Measurements from ENCODE around the gene E2F4.
A peak's percentile ranks its signal among the peaks of the same experiment; 100 is the strongest.

The E2F4 gene

DNA sequence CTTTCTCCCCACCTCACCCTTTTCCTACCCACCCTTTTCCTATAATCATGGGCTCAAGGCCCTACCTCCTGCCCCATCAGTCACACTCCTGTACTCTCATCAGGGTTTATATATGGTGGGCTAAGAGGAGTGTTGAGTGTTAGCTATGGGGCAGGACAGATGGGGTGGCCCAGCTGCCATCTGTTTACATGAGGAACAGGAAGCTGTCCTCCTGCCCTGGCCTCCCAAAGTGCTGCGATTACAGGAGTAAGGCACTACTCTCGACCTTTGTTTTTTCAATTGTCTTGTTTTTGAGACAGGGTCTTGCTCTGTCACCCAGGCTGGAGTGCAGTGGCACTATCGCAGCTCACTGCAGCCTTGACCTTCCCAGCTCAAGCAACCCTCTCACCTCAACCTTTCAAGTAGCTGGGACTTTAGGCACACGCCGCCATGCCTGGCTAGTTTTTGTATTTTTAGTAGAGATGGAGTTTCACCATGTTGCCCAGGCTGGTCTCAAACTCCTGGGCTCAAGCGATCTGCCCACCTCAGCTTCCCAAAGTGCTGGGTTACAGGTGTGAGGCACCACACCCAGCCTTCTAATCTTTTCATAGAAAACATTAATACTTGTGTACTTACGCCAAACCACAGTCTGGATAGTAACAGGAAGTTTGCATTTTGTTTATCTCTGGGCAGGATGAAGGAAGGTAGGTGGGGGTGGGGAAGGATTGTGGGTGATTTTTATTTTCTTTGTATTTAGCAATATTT lies 33.9 kb upstream of the E2F4 start:
- DNase-seq, result no peak

DNA sequence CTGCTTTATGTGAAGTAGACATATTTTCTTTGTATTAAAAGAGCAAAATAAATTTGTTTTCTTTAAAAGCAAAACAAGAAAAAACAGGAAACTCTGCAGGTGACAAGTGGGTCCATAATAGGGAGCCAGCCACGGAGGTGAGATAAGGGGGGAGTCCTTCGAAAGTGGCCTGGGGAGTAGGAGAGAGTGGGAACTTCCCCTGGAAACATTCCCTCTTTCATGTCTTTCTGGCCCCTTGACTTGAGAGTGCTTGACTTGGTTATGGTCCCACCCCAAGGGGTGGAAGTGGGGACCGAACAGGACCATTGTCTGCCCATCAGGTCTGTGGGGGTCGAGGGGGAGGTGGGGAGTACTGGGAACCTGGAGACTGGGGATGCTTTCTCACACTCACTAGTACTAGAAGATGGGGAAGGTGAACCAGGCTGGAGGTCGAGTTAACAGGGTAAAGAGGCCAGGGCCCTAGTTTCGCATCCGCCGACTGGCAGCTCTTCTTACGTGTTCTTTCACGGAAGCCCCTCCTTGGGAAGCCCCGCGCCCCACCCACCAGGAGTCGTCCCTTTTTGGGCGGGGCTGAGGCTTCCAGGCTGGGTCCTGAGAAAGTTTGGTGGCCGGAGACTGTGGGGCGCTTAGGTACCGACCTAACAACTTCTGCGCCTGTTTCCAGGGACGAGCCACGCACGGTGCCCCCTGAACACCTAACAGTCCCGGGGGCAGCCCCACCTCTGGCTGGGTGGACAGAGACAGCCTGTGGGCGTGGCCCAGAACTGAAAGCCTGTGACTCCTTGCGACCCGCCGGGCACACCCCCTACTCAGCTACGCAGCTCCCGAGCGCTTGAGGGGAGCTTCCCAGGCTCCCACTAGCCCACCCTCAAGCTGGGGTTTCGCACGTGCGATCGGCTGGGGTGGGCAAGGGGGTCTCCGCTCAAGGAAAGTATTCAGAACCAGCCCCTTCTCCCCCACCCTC lies 33.0 kb upstream of the E2F4 start:
- no peak for DNase-seq

DNA sequence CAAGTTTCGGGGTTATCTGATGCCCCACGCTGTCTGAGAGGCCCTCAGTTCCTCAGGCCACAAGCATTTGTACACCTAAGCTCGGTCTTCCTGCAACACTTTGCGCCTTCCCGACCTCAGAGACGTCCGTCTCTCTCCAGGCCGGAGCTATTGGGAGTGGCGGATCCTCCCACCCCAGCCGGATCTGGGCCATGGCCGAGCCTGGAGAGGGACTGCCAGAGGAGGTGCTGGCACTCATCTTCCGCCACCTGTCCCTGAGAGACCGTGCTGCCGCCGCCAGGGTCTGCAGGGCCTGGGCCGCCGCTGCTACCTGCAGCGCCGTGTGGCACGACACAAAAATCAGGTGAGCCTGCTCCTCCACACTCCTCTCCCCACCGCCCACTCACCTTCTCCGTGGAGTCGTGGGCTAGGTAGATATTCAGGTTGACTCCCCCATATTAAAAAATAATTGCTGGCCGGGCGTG lies 30.3 kb upstream of the E2F4 start:
- DNase-seq, result no peak

DNA sequence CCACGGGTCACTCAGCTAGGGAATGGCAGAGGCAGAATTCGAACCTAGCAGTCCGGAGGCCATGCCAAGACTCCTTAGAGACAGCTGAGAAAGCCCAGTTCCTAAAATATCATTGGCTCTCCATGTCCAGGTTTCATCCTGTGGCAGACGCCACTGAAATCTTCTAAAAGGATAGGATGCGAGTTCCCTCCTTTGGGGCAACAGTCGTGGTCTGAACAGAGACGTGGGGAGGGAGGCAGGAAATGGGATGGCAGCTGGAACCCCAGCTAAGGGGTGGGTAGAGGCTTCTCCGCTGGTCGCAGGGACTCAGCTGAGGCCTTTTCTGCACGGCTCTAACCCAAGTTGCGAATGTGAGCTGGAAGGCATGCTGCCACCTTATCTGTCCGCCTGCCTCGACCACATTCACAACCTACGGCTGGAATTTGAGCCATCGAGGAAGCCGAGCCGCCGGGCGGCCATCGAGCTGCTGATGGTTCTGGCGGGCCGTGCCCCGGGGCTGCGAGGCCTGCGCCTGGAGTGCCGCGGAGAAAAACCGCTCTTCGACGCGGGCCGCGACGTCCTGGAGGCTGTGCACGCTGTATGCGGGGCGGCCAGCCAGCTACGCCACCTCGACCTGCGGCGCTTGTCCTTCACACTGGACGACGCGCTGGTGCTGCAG lies 29.3 kb upstream of the E2F4 start:
- DNase-seq, result no peak

DNA sequence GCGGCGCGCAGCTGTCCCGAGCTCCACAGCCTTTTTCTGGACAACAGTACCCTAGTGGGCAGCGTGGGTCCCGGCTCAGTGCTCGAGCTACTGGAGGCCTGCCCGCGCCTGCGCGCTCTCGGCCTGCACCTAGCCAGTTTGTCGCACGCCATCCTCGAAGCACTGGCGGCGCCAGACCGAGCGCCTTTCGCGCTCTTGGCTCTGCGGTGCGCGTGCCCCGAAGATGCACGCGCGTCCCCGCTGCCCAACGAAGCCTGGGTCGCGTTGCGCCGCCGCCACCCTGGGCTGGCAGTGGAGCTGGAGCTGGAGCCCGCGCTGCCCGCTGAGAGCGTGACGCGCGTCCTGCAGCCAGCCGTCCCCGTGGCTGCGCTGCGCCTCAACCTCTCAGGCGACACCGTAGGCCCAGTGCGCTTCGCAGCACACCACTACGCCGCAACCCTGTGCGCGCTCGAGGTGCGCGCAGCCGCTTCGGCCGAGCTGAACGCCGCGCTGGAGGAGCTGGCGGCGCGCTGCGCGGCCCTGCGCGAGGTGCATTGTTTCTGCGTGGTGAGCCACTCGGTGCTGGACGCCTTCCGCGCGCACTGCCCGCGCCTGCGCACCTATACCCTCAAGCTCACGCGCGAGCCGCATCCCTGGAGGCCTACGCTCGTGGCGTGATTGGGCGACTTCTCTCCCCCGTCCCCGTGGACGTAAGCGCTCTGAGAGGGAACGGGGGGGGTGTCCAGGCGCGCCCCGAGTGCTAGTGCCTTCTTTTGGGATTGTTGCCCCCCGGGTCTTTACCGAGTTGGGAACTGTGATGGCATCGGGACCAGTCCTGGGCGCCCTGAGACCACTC lies 28.6 kb upstream of the E2F4 start:
- DNase-seq, result no peak

DNA sequence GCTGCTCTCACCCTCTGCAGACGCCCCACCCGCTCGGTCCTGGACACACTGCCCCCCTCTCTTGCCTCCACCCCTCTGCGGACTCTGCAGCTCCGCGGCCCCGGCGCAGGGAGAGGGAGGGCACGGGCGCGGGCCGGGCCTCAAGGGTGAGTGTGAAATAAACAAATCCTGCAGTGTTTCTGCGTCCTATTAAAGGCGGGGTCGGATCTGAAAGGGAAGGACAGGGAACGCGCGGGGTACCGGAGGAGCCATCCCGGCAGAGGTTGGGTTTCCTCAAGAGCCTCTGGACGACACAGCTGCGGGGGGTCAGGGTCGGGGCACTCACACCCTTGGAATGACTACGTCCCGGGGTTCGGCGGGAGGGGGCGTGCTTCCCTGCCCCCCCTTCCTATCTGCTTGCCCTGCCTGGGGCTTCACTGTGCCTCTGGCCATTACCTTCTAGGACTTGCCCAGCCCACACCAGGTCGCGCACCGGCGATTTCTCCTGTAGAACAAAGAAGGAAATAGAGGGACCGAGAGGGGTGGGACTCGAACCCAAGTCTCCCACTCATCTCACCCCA lies 27.9 kb upstream of the E2F4 start:
- no peak for DNase-seq

DNA sequence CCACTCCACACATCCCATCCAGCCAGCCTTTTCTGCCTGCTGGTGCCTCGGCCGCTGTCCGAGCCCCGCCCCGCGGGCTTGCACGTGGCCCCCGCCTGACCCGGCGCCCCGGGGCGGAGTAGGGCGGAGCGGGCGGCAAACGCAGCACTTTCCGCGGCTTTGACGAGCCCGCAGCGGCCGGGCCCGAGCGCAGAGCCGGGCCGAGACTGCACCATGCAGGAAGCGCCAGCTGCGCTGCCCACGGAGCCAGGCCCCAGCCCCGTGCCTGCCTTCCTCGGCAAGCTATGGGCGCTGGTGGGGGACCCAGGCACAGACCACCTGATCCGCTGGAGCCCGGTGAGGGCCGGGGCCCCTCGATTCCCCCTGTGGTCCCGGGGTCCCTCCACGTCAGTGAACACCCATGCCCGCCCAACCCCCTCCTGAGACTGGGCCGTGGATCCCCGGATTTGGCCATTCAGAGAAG lies 27.3 kb upstream of the E2F4 start, which contains the start of gene HSF4:
HSF4 (plus strand) TSS at position 147 of the 463 bp plus-strand sequence; CDS start at position 214, 67 bp downstream.
- DNase-seq, result no peak

DNA sequence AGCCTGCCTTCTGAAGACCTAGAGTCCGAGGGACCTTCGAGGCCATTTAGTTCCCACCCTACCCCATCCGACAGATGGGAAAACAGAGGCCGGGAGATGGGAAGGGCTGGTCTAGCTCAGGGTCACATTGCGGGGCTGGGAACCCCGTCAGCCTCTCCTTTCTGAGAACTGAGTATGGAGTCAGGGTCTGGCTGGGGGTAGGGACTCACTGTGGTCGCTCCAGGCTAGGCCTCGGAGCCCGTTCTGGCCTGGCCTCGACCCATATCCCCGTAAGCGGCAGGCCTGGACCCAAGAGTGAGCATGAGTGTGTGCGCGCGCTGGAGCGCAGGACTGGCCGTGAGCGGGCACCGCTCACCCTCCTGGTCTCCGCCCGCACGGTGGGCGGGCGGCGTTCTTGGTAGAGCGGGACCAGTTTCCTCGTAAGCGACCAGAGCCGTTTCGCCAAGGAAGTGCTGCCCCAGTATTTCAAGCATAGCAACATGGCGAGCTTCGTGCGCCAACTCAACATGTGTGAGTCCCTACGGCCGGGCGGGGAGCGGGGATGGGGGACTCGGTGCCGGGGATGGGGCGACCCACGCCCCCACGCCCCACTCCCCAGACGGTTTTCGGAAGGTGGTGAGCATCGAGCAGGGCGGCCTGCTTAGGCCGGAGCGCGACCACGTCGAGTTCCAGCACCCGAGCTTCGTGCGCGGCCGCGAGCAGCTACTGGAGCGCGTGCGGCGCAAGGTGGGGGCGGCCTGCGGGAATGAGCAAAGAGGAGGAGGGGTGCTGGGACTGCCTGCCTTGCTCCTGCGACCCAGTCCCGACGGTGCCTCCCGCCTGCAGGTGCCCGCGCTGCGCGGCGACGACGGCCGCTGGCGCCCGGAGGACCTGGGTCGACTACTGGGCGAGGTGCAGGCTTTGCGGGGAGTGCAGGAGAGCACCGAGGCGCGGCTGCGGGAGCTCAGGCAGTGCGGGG lies 26.6 kb upstream of the E2F4 start:
- no peak for DNase-seq

DNA sequence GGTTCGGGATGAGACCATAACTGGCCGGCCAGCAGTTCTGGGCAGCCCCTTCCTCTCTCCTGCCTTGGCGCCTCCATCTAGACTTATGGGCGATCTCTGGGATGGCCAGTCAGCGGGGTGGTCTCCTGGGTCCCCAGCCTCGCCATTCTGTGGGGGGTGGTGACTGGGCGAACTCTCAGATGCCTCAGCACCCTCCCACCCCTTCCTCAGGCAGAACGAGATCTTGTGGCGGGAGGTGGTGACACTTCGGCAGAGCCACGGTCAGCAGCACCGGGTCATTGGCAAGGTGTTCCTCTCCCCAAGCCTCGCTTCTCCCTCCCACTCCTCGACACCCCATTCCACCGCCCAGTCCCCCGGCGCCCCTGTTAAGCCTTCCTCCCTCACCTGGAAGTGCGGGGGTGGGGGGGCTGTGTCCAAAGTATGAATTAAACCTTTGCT lies 25.8 kb upstream of the E2F4 start:
- no peak for DNase-seq

DNA sequence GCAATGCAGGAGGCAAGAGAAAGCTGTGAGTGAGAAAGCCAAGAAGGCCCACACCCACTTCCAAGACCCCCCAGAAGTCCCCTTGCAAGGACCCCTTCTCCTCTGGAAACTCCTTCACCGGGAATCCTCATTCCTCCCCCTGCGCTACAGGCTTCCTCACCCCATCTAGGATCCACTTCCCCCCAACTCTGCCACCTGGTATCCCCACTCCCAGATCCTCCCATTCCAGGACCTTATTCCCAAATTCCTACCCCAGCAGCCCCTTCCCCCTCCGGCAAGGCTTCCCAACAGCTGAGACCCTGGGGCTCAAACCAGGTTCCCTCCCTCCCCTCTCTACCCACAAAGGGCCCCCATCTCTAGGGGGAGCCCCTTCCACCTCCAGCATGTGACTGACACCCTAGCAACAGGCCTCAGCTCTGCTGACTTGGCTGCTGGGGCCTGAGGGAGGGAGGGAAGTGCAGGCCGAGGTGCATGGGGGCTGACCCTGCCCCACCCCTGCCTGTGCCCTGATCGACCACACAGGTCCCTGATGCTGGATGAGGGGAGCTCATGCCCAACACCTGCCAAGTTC lies 25.3 kb upstream of the E2F4 start:
- DNase-seq, result no peak

DNA sequence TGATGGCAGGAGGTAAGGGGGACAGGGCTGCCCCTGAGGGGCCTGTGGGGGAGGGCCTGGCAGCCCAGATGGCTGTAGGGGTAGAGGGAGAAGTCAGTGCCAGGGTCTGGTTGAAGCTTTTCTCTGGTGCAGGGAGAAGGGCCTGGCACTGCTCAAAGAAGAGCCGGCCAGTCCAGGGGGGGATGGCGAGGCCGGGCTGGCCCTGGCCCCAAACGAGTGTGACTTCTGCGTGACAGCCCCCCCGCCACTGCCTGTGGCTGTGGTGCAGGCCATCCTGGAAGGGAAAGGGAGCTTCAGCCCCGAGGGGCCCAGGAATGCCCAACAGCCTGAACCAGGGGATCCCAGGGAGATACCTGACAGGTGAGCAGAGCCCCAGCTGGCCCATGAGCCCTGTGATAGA lies 24.4 kb upstream of the E2F4 start:
- DNase-seq, result no peak

DNA sequence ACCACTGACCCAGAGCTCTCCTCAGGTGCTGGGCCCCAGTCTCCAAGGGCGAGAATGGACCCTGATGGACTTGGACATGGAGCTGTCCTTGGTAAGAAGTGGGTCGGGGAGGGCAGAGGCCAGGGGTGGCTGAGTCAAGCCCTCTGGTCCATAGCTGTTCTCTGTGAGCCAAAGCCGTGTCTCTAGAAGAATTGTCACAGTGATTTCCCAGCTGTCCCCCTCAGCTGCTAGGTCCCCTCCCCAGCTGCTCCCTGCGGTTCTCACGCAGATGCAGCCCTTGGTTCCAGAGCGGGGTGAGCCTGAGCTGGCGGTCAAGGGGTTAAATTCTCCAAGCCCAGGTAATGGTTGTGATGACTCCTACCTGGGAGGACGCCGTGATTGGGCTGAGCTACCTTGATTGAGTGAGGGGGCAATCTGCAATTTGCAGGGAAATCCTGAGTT lies 22.9 kb upstream of the E2F4 start:
- no peak for DNase-seq

DNA sequence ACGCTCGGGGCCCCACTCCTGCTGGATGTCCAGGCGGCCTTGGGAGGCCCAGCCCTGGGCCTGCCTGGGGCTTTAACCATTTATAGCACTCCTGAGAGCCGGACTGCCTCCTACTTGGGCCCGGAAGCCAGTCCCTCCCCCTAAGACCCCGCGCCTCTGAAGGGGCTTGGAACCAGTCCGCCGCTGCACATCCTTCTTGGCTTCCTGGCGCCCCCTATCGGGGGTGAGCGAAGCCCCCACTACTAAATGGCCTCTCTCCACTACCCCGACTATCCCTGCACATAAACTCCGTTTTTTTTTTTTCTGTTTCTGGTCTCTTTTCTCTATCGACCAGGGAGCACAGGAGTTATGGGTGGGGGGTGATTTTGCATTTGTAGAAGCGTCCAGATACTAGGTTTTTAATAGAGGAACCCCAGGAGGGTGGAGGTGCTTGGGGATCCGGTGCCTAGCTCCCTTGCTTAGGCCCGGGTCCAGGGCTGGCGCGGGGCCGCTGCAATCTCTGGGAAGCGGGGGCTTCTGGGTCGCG lies 22.2 kb upstream of the E2F4 start:
- no peak for DNase-seq

DNA sequence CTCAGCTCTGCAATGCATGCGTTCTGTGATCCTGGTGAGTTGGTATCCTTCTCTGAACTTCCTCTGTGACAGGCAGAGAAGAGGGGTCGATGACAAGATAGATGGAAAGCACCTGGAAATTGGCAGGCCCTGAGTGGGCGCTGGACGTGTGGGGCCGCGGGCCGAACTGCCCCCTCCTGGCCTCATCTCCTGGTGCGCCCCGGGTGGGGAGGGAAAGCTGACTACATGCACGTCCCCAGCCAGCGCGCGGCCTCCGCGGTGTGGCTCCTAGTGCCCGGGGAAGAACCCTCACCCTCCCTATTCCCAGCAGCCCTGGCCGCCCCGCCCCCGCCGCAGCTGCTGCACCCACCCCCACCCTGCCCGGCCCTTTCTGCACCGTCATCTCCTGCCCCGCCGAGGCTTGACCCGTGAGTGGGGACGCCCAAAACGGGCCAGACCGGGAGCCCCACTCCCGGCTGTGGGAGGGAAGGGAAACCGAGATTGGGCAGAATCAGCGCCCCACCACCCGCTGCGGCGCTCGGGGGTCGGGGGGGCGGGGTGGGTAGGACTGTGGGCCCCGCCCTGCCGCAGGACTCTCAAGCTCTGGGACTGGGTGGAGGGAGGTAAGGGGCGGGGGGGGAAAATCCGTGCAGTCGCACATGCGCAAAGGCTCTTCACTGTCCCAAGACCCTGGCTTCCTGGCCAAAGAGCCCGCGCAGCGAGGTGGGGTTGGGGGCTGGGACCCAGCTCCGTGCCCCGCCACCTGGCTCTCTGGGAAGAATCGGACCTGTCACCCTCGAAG lies 21.6 kb upstream of the E2F4 start, which contains the start of gene NOL3:
NOL3 (plus strand) TSS at position 371 of the 781 bp plus-strand sequence.
- no peak for DNase-seq

DNA sequence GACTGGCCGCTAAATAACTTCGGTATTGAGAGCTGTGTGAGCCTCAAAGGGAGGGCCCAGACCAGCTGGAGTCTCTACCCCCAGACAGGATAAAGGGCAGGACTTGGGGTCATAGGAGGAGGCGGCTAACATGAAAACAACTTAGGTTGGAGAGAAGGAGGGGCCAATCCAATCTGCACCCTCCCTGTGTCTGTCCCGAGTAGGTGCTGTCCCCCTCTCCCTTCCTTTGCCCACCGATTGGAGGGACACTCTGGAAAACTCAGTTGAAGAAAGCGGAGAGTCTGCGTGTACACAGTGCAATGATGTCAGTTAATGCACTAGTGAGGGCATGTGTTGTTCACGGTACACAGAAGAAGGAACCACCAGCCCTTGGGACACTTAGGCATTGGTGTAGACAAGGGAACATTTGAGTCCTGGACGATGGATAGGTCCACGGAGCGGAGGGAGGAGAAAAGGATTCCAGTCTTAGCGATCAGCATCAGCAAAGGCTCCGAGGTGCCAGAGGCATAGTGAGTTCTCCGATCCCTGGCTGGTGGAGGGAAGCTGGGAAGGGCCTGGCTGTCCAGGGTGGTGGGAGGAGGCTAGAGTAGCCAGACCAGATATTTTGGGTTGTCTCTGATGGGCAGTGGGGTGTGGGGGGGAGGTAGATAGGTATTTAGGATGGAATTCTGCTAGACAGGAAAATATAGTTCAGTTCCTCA lies 20.9 kb upstream of the E2F4 start:
- no peak for DNase-seq

DNA sequence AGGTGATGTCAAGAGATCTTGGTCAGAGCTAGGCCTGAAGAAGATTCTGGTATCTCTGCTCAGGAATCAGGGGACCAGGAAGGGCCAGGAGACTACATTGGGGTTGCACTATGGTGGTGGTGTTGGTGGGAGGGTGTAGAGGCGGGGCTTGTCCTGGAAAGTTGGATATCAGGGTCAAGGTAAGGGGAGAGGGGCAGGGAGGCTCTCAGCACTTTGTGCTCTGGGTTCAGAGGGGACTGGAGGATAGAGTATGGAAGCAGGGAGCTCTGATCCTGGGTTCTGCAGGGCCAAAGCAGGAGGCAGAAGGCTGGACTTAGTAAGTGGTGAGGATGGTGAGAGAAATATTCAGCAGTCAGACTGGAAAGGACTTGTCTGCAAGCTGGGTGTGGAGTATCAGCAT lies 18.6 kb upstream of the E2F4 start:
- DNase-seq, result no peak

DNA sequence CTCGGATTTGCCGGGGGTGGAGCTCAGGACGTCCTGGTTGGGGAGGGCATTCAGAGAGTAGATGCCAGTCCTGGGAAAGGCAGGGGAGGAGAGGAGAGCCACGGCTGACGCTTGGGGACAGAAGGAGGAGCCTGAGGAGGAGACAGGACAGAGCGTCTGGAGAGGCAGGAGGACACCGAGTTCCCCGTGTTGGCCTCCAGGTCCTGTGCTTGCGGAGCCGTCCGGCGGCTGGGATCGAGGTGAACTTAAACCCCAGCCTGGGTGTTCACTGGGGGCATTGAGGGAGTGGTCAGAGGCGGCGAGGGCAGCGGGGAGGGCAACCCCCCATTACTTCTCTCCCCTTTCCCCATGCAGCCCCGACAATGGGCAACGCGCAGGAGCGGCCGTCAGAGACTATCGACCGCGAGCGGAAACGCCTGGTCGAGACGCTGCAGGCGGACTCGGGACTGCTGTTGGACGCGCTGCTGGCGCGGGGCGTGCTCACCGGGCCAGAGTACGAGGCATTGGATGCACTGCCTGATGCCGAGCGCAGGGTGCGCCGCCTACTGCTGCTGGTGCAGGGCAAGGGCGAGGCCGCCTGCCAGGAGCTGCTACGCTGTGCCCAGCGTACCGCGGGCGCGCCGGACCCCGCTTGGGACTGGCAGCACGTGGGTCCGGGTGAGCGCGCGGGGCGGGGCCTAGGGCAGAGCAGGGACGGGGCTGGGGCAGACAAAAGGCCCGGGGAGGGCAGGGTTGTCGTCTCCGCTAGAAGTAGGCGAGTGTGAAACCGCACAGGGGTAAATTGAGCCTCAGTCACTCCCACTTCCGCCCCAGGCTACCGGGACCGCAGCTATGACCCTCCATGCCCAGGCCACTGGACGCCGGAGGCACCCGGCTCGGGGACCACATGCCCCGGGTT lies 17.9 kb upstream of the E2F4 start:
- peak; percentile 46 for DNase-seq
